ENCODE data around the gene BLMH.
"Not testable (repeated sequence)": the region's sequence is repeated elsewhere in the genome, so short reads cannot be mapped to it uniquely, and the experiment has no call there.

- not testable (repeated sequence) for TF ChIP-seq CTCF, POLR2A (IDR thresholded peaks at IDR 0.05)
Measured at GRCh38 chr17:30200656-30201055, 91.1 kb downstream of the BLMH start.

All from ovary (tissue), 3 donors.